ENCODE results near the gene PRX. TPM values are rescaled to one million over a fixed set of nuclear protein-coding genes. Genes with fewer than 3 reads are reported as not detected.

PRX gene
- total RNA-seq, 3 donors from 2014 or later, result 1.1 to 6.8 (median 1.7) TPM

GRCh38 chr19:40344422-40344821 is 68.8 kb downstream of the PRX start:
- Histone ChIP-seq H3K9me3 (no peaks in the 10 kb centered on the region), H3K4me1 (ENCODE audit: low read depth) (peaks cover 7% of the 10 kb centered on the region), H3K4me3 (no peak overlapping the region), H3K36me3 (ENCODE audit: low read depth) (no peaks in the 10 kb centered on the region)
- DNase-seq (no peak), ATAC-seq (no peak)
- TF ChIP-seq, protein P1, sequence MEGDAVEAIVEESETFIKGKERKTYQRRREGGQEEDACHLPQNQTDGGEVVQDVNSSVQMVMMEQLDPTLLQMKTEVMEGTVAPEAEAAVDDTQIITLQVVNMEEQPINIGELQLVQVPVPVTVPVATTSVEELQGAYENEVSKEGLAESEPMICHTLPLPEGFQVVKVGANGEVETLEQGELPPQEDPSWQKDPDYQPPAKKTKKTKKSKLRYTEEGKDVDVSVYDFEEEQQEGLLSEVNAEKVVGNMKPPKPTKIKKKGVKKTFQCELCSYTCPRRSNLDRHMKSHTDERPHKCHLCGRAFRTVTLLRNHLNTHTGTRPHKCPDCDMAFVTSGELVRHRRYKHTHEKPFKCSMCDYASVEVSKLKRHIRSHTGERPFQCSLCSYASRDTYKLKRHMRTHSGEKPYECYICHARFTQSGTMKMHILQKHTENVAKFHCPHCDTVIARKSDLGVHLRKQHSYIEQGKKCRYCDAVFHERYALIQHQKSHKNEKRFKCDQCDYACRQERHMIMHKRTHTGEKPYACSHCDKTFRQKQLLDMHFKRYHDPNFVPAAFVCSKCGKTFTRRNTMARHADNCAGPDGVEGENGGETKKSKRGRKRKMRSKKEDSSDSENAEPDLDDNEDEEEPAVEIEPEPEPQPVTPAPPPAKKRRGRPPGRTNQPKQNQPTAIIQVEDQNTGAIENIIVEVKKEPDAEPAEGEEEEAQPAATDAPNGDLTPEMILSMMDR (IDR thresholded peaks at IDR 0.05), result no peak
- intact Hi-C loops (cut with DNase I, micrococcal nuclease), result no loop called here

Small RNA genes lying within 50 kb of the gene (microRNA-seq; reads per million reads assigned to microRNA genes)
- gene MIR6796, result not detected

Other genes with a start within 250 kb of the PRX start
- gene MAP3K10, start 222.0 kb downstream of the PRX start, total RNA-seq, result 10 to 100 TPM; 11.0 to 23.3 (median 12.2) TPM
- 1 to 10 TPM in 1 of 3 donors, not detected in 2; 2.0 TPM for gene TTC9B, start 195.0 kb downstream of the PRX start, total RNA-seq
- gene CCNP, start 186.7 kb downstream of the PRX start, total RNA-seq, result under 1 TPM in 2 of 3 donors, not detected in 1; 0.34 to 0.63 TPM
- gene AKT2, start 128.0 kb downstream of the PRX start, total RNA-seq, result 100 to 1,000 TPM in 2 of 3 donors, 10 to 100 TPM in 1; 98.4 to 139 (median 103) TPM
- gene C19orf47, start 65.0 kb downstream of the PRX start, total RNA-seq, result 10 to 100 TPM; 12.1 to 21.2 (median 12.5) TPM
- gene PLD3, start 64.7 kb downstream of the PRX start, total RNA-seq, result 100 to 1,000 TPM; 120 to 158 (median 120) TPM
- gene HIPK4, start 23.2 kb downstream of the PRX start, total RNA-seq, result under 1 TPM in 1 of 3 donors, not detected in 2; 0.19 TPM
- gene SERTAD1, start 12.6 kb upstream of the PRX start, total RNA-seq, result 10 to 100 TPM; 12.1 to 16.7 (median 14.0) TPM
- 10 to 100 TPM; 39.3 to 55.4 (median 46.2) TPM for gene SERTAD3, start 31.0 kb upstream of the PRX start, total RNA-seq
- 10 to 100 TPM; 70.9 to 87.6 (median 76.8) TPM for gene BLVRB, start 52.4 kb upstream of the PRX start, total RNA-seq
- gene SPTBN4, start 53.6 kb upstream of the PRX start, total RNA-seq, result 1 to 10 TPM in 1 of 3 donors, under 1 TPM in 2; 0.29 to 4.1 (median 0.82) TPM
- 10 to 100 TPM; 58.1 to 70.6 (median 62.2) TPM for gene SHKBP1, start 163.5 kb upstream of the PRX start, total RNA-seq
- 100 to 1,000 TPM; 141 to 244 (median 160) TPM for gene LTBP4, start 188.0 kb upstream of the PRX start, total RNA-seq

Data from mucosa of descending colon (tissue), 3 donors.